Measurements from ENCODE around the gene ANGPTL2. TPM values are rescaled to one million over a fixed set of nuclear protein-coding genes. Genes with fewer than 3 reads are reported as not detected.

The ANGPTL2 gene
- total RNA-seq, 1 donor from 2014 or later = 4.9 TPM

- no peak for DNase-seq (ENCODE audit: low read depth)
- Histone ChIP-seq H3K36me3 (ENCODE audit: control insufficient read depth, insufficient read depth, low read length) (no peaks in the 10 kb centered on the region), H3K27me3 (ENCODE audit: control insufficient read depth, insufficient read depth, low read length) (no peaks in the 10 kb centered on the region), H3K4me3 (ENCODE audit: low read depth, low read length) (no peak overlapping the region)
- TF ChIP-seq CTCF (IDR thresholded peaks at IDR 0.05; ENCODE audit: insufficient read depth, low read length, poor library complexity, severe bottlenecking) = no peak
Observed at GRCh38 chr9:127090341-127090985, 32.0 kb downstream of the ANGPTL2 start.

- DNase-seq (ENCODE audit: low read depth) = no peak
- Histone ChIP-seq H3K36me3 (ENCODE audit: control insufficient read depth, insufficient read depth, low read length) (no peaks in the 10 kb centered on the region), H3K27me3 (ENCODE audit: control insufficient read depth, insufficient read depth, low read length) (no peaks in the 10 kb centered on the region), H3K4me3 (ENCODE audit: low read depth, low read length) (no peak overlapping the region)
- no peak for TF ChIP-seq CTCF (IDR thresholded peaks at IDR 0.05; ENCODE audit: insufficient read depth, low read length, poor library complexity, severe bottlenecking)
Observed at GRCh38 chr9:127089631-127090081, 32.8 kb downstream of the ANGPTL2 start.

- TF ChIP-seq CTCF (IDR thresholded peaks at IDR 0.05; ENCODE audit: insufficient read depth, low read length, poor library complexity, severe bottlenecking) = no peak
- Histone ChIP-seq H3K4me3 (ENCODE audit: low read depth, low read length) (no peak overlapping the region), H3K36me3 (ENCODE audit: control insufficient read depth, insufficient read depth, low read length) (no peaks in the 10 kb centered on the region), H3K27me3 (ENCODE audit: control insufficient read depth, insufficient read depth, low read length) (no peaks in the 10 kb centered on the region)
- DNase-seq (ENCODE audit: low read depth) = no peak
Observed at GRCh38 chr9:127088724-127089615, 33.5 kb downstream of the ANGPTL2 start.

- Histone ChIP-seq H3K36me3 (ENCODE audit: control insufficient read depth, insufficient read depth, low read length) (no peaks in the 10 kb centered on the region), H3K4me3 (ENCODE audit: low read depth, low read length) (no peak overlapping the region), H3K27me3 (ENCODE audit: control insufficient read depth, insufficient read depth, low read length) (no peaks in the 10 kb centered on the region)
- TF ChIP-seq CTCF (IDR thresholded peaks at IDR 0.05; ENCODE audit: insufficient read depth, low read length, poor library complexity, severe bottlenecking) = no peak
- no peak for DNase-seq (ENCODE audit: low read depth)
Observed at GRCh38 chr9:127087836-127088235, 34.6 kb downstream of the ANGPTL2 start.

GRCh38 chr9:127087411-127087810, 35.0 kb downstream of the ANGPTL2 start:
- no peaks in the 10 kb centered on the region for H3K27me3 ChIP-seq (ENCODE audit: control insufficient read depth, insufficient read depth, low read length)
- no peaks in the 10 kb centered on the region for H3K36me3 ChIP-seq (ENCODE audit: control insufficient read depth, insufficient read depth, low read length)
- no peak for TF ChIP-seq CTCF (IDR thresholded peaks at IDR 0.05; ENCODE audit: insufficient read depth, low read length, poor library complexity, severe bottlenecking)

More at GRCh38 chr9:127087411-127087810, 35.0 kb downstream of the ANGPTL2 start:
- DNase-seq (ENCODE audit: low read depth) = no peak
- no peak overlapping the region for H3K4me3 ChIP-seq (ENCODE audit: low read depth, low read length)
